ENCODE results near the gene TLE6.
"Not testable (repeated sequence)": the region's sequence is repeated elsewhere in the genome, so short reads cannot be mapped to it uniquely, and the experiment has no call there.

The TLE6 gene

DNA sequence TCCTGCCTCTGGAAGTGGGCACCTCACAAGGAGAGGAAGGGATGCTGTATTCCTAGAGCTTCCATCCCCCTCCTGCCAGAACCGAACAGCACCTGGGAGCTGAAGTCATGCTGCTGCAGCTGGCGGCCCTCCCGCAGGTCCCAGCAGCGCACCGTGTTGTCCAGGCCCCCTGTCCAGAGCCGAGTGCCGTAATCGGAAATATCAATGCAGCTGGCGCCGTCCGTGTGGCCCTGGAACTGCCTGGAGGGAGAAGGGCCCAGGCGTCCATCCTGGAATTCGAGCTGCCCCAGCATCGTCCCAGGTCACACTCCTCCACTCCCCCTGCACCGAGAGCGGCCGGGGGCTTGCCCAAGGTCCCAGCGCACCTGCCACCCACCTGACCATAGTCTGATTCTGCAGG, 28.0 kb downstream of the TLE6 start:
- no peak for FAIRE-seq
- TF ChIP-seq, protein P1, sequence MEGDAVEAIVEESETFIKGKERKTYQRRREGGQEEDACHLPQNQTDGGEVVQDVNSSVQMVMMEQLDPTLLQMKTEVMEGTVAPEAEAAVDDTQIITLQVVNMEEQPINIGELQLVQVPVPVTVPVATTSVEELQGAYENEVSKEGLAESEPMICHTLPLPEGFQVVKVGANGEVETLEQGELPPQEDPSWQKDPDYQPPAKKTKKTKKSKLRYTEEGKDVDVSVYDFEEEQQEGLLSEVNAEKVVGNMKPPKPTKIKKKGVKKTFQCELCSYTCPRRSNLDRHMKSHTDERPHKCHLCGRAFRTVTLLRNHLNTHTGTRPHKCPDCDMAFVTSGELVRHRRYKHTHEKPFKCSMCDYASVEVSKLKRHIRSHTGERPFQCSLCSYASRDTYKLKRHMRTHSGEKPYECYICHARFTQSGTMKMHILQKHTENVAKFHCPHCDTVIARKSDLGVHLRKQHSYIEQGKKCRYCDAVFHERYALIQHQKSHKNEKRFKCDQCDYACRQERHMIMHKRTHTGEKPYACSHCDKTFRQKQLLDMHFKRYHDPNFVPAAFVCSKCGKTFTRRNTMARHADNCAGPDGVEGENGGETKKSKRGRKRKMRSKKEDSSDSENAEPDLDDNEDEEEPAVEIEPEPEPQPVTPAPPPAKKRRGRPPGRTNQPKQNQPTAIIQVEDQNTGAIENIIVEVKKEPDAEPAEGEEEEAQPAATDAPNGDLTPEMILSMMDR (IDR thresholded peaks at IDR 0.05; ENCODE audit: insufficient read depth, missing control alignments) = no peak
- no peak for DNase-seq (ENCODE audit: insufficient read length, low spot score)

DNA sequence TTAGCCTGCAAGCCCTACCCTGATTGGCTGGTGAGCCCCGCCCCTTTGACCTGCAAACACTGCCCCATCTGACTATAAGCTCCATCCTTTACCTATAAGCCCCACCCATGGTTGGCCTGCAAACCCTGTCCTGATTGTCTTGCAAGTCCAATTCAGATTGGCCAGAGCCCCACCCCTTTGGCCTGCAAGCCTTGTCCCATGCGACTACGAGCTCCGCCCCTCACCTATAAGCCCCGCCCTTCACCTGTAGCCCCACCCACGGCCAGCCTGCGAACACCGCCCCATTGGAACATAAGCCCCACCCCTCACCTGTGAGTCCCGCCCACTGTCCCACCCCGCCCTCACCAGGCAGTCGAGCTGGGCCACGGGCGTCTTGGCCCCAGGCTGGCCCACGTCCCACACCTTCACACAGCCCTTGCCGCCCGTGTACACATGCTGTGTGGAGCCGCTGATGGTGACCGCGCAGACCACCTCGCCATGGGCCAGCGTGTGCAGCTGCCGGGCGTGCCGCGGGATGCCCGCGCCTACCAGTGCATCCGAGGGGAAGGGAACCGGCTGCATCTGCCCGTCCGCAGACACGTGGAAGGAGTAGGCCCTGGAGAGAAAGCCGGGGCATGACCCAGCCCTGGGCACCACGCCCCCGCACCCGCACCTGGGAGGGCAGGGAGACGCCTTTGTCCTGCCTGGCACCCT, 28.9 kb downstream of the TLE6 start:
- FAIRE-seq (no peak), DNase-seq (ENCODE audit: insufficient read length, low spot score) (no peak)
- TF ChIP-seq, protein P1 (IDR thresholded peaks at IDR 0.05; ENCODE audit: insufficient read depth, missing control alignments) = no peak

DNA sequence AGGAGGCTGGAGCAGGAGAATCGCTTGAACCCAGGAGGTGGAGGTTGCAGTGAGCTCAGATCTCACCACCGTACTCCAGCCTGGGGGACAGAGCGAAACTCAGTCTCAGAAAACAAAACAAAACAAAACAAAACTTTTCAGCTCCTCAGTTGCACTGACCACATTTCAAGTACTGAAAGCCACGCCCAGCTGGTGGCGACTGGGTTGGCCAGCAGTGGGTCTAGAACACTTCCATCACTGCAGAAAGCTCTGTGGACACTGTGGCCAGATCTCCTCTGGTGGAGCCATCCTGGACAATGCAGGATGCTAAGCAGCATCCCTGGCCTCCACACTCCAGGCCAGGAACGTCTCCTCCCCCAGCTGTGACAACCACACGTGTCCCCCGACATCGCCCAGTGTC, 30.6 kb downstream of the TLE6 start:
- FAIRE-seq (no peak), DNase-seq (ENCODE audit: insufficient read length, low spot score) (no peak)
- TF ChIP-seq, protein P1 (IDR thresholded peaks at IDR 0.05; ENCODE audit: insufficient read depth, missing control alignments) = no peak

DNA sequence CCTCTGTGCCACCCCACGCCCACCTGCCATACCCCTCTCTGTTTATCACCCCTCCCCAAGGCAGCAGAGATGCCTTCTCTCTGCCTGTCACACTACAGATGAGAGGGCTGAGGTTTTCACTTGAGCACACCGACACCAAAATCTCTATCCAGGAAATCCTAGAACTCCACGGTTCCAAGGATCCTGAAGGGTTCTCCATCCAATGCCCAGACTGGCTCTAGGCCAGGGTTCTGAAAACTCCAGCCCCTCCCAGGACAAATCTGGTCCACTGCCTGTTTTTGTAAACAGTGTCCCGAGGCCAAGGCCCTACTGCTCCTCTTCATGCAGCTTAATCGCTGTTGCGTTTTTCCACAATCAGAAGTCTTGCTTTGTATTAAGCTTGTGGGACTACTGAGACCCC, 31.6 kb downstream of the TLE6 start:
- FAIRE-seq (no peak), DNase-seq (ENCODE audit: insufficient read length, low spot score) (no peak)
- TF ChIP-seq, protein P1 (IDR thresholded peaks at IDR 0.05; ENCODE audit: insufficient read depth, missing control alignments) = no peak

DNA sequence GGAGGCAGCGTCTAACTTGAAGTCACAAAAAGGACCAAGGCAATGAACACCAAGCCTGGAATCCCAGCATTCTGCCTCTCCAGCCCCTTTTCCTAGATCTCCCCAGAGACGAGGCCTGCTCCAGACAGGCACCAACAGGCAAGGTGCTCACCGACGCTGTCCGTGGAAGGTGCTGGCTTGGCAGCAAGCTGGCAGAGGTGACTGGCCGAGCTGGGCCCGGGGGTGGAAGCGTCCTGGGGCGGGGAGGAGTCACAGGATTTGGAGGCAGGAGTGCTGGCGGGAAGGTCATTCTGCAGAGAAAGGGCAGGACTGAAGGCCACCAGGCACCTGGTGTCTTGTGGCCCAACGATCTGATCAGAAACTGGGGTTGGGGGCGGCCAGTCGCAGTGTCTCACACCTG, 33.5 kb downstream of the TLE6 start:
- FAIRE-seq = no peak
- TF ChIP-seq, protein P1 (IDR thresholded peaks at IDR 0.05; ENCODE audit: insufficient read depth, missing control alignments) = no peak
- no peak for DNase-seq (ENCODE audit: insufficient read length, low spot score)

DNA sequence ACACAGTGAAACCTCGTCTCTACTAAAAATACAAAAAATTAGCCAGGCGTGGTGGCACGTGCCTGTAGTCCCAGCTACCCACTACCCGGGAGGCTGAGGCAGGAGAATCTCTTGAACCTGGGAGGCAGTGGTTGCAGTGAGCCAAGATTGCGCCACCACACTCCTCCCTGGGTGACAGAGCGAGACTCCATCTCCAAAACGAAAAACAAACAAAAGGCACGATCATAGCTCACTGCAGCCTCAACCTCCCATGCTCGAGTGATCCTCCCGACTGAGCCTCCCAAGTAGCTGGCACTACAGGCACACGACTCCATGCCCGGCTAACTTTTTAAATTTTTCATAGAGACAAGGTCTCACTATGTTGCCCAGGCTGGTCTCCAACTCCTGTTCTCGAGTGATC, 34.7 kb downstream of the TLE6 start:
- DNase-seq (ENCODE audit: insufficient read length, low spot score); FAIRE-seq: not testable (repeated sequence)

DNA sequence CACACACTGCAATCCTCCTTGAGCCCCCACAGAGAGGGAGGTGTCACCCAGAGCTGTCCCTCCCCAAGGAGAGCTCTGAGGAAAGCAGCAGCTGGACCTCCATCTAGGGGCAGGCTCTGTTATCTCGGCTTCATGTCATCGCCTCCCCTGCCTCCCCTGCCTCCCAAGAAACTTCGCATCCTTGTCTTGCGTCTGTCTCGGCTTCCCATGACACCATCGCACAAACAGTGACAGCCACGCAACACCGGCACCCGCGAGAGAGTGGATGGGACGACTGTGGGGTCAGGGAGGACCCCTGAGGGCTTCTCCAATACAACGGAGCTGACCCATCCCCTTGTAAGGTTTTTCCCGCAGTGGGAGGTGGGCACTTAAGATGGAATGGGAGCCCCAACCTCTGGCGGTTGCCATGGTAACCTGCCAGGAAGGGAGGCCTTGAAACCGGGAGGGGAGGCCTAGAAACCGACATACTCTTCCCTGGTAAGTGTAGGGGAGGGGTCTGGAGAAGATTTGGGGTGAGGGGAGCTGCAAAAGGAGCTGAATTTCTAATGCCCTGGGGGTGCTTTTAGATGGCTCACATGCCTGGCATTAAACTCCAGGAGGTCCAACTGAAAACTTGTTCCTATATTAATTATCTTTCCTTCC, 35.4 kb downstream of the TLE6 start:
- FAIRE-seq (no peak), DNase-seq (ENCODE audit: insufficient read length, low spot score) (no peak)
- TF ChIP-seq, protein P1 (IDR thresholded peaks at IDR 0.05; ENCODE audit: insufficient read depth, missing control alignments) = no peak
